T-helper 1 cell treated with Interleukin-12 subunit alpha and Interleukin-12 subunit beta and Interleukin-4 antibody, amounts not matched to agents 30 ng/mL and 1 ng/mL, for 36 hours (primary cell): ENCODE results near the gene PAQR6. TPM values are rescaled to one million over a fixed set of nuclear protein-coding genes. Genes with fewer than 3 reads are reported as not detected.

Experiments
- intact Hi-C: fragments of 100-400 bp; cut with micrococcal nuclease; formaldehyde crosslinking; loops from one replicate; pipeline ENCODE4 v1.15.1; 2024
- total RNA-seq: library from RNA; stranded (reverse); gene quantifications from 2 replicates; pipeline ENCODE4 v1.2.3, GENCODE V29; 2022

The PAQR6 gene
- total RNA-seq: 5.7 and 8.3 TPM in 2 replicates

GRCh38 chr1:156247460-156248322 is at the start of gene PAQR6:
TSS of gene PAQR6 (minus strand) at chr1:156248056. CDS start at chr1:156246731, 1,325 bp downstream.
- intact Hi-C loops: no loop called here

GRCh38 chr1:156295391-156295947 is 47.6 kb upstream of the PAQR6 start, which contains the start of gene GLMP:
TSS of gene GLMP (minus strand) at chr1:156295679. CDS start at chr1:156295645, 34 bp downstream.
- intact Hi-C loops: loop anchor here (1.0 kb wide), 2 partner anchors 12 to 43 kb away; partner anchors contain the start of genes CCT3 and TSACC

GRCh38 chr1:156293895-156294294 is 46.0 kb upstream of the PAQR6 start:
- intact Hi-C loops: no loop called here

- intact Hi-C loops: no loop called here
Measured at GRCh38 chr1:156293098-156293434, 45.2 kb upstream of the PAQR6 start.

GRCh38 chr1:156291226-156292061 is 43.6 kb upstream of the PAQR6 start:
- intact Hi-C loops: no loop called here

- intact Hi-C loops: no loop called here
Measured at GRCh38 chr1:156289857-156290256, 42.0 kb upstream of the PAQR6 start.

- intact Hi-C loops: no loop called here
Measured at GRCh38 chr1:156286061-156286460, 38.2 kb upstream of the PAQR6 start.

GRCh38 chr1:156285437-156285836 is 37.6 kb upstream of the PAQR6 start:
- intact Hi-C loops: no loop called here

- intact Hi-C loops: loop anchor here (5.0 kb wide), 3 partner anchors 372 to 1012 kb away; partner anchors contain the start of genes CLK2 and RIT1
Measured at GRCh38 chr1:156284757-156285156, 36.9 kb upstream of the PAQR6 start.

- intact Hi-C loops: loop anchor here (5.0 kb wide), 3 partner anchors 372 to 1012 kb away; partner anchors contain the start of genes CLK2 and RIT1
Measured at GRCh38 chr1:156284112-156284511, 36.3 kb upstream of the PAQR6 start, which contains the start of gene TMEM79. TSS of gene TMEM79 (plus strand) at chr1:156284325. CDS start at chr1:156285227, 902 bp downstream.

- intact Hi-C loops: loop anchor here (1.0 to 5.0 kb wide), 8 partner anchors 12 to 1011 kb away; partner anchors contain the start of genes CLK2, GLMP, KHDC4 and RIT1
Measured at GRCh38 chr1:156283521-156283920, 35.7 kb upstream of the PAQR6 start.

GRCh38 chr1:156282479-156283222 is 34.8 kb upstream of the PAQR6 start, which contains the start of gene SMG5:
TSS of gene SMG5 (minus strand) at chr1:156282825. CDS start at chr1:156282680, 145 bp downstream.
- intact Hi-C loops: loop anchor here (1.0 to 5.0 kb wide), 13 partner anchors 13 to 1010 kb away; partner anchors contain the start of genes CCT3, CLK2, GLMP and GON4L

GRCh38 chr1:156281693-156282478 is 34.0 kb upstream of the PAQR6 start:
- intact Hi-C loops: loop anchor here (1.0 to 5.0 kb wide), 12 partner anchors 56 to 1010 kb away; partner anchors contain the start of genes CCT3, CLK2, GON4L and KHDC4

GRCh38 chr1:156281281-156281680 is 33.4 kb upstream of the PAQR6 start:
- intact Hi-C loops: loop anchor here (5.0 kb wide), 3 partner anchors 369 to 1009 kb away; partner anchors contain the start of genes CLK2 and RIT1

- intact Hi-C loops: loop anchor here (5.0 kb wide), 3 partner anchors 368 to 1008 kb away; partner anchors contain the start of genes CLK2 and RIT1
Measured at GRCh38 chr1:156279837-156280236, 32.0 kb upstream of the PAQR6 start.

- intact Hi-C loops: no loop called here
Measured at GRCh38 chr1:156276966-156277381, 29.1 kb upstream of the PAQR6 start.

GRCh38 chr1:156276532-156276931 is 28.7 kb upstream of the PAQR6 start:
- intact Hi-C loops: no loop called here

GRCh38 chr1:156270314-156270713 is 22.5 kb upstream of the PAQR6 start:
- intact Hi-C loops: no loop called here

GRCh38 chr1:156268336-156268735 is 20.5 kb upstream of the PAQR6 start:
- intact Hi-C loops: no loop called here
